Muscle layer of duodenum (tissue), 2 donors: ENCODE data around the gene TNIP3.

Experiments
- H3K27ac ChIP-seq: one replicate; pipeline ENCODE4 v1.7.0; 2013; ENCODE audit warnings: mild to moderate bottlenecking, low read length
- H3K27me3 ChIP-seq: one replicate; pipeline ENCODE4 v1.7.0; 2013; ENCODE audit warnings: low read depth, mild to moderate bottlenecking, control low read depth, low read length
- H3K36me3 ChIP-seq, 2 donors: one replicate each; pipeline ENCODE4 v1.7.0; 2013; ENCODE audit warnings: low read length in 2 of 2, control low read depth in 1 of 2, mild to moderate bottlenecking in 1 of 2; ENCODE audit not compliant: insufficient read depth in 2 of 2, control insufficient read depth in 1 of 2
- H3K4me1 ChIP-seq, 2 donors: one replicate each; pipeline ENCODE4 v1.7.0; 2013; ENCODE audit warnings: low read length in 2 of 2, mild to moderate bottlenecking in 2 of 2, control low read depth in 1 of 2, moderate library complexity in 1 of 2; ENCODE audit not compliant: insufficient read depth in 2 of 2, control insufficient read depth in 1 of 2
- H3K4me3 ChIP-seq, 2 donors: one replicate each; pipeline ENCODE4 v1.7.0; 2013; ENCODE audit warnings: low read length in 2 of 2, low read depth in 1 of 2, mild to moderate bottlenecking in 1 of 2
- H3K9me3 ChIP-seq, 2 donors: one replicate each; pipeline ENCODE4 v1.7.0; 2013; ENCODE audit warnings: low read length in 2 of 2, control low read depth in 1 of 2, mild to moderate bottlenecking in 1 of 2; ENCODE audit not compliant: control insufficient read depth in 1 of 2
- donor health status: healthy.

Gene TNIP3

GRCh38 chr4:121148621-121149020 is 15.5 kb downstream of the TNIP3 start:
- H3K4me1 ChIP-seq, result no peaks in the 10 kb centered on the region
- H3K9me3 ChIP-seq, result no peaks in the 10 kb centered on the region
- no peaks in the 10 kb centered on the region for H3K36me3 ChIP-seq
- no peak overlapping the region for H3K4me3 ChIP-seq
- H3K27ac ChIP-seq, result no peak overlapping the region
- H3K27me3 ChIP-seq, result no peaks in the 10 kb centered on the region

- Histone ChIP-seq H3K27ac (no peak overlapping the region), H3K9me3 (no peaks in the 10 kb centered on the region), H3K4me3 (no peak overlapping the region)
Observed at GRCh38 chr4:121148000-121148399, 16.1 kb downstream of the TNIP3 start.

GRCh38 chr4:121146530-121146929 is 17.6 kb downstream of the TNIP3 start:
- no peaks in the 10 kb centered on the region for H3K9me3 ChIP-seq
- no peaks in the 10 kb centered on the region for H3K36me3 ChIP-seq
- H3K27me3 ChIP-seq, result no peaks in the 10 kb centered on the region
- H3K4me3 ChIP-seq, result no peak overlapping the region
- H3K27ac ChIP-seq, result no peak overlapping the region
- H3K4me1 ChIP-seq, result no peaks in the 10 kb centered on the region

More at GRCh38 chr4:121148000-121148399, 16.1 kb downstream of the TNIP3 start:
- H3K4me1 ChIP-seq, result no peaks in the 10 kb centered on the region
- H3K27me3 ChIP-seq, result no peaks in the 10 kb centered on the region
- H3K36me3 ChIP-seq, result no peaks in the 10 kb centered on the region

GRCh38 chr4:121145430-121145829 is 18.7 kb downstream of the TNIP3 start:
- H3K36me3 ChIP-seq, result no peaks in the 10 kb centered on the region
- H3K27me3 ChIP-seq, result no peaks in the 10 kb centered on the region
- H3K27ac ChIP-seq, result no peak overlapping the region
- H3K4me1 ChIP-seq, result no peaks in the 10 kb centered on the region
- no peaks in the 10 kb centered on the region for H3K9me3 ChIP-seq
- no peak overlapping the region for H3K4me3 ChIP-seq

GRCh38 chr4:121144021-121144420 is 20.1 kb downstream of the TNIP3 start:
- no peaks in the 10 kb centered on the region for H3K4me1 ChIP-seq
- no peaks in the 10 kb centered on the region for H3K36me3 ChIP-seq
- no peak overlapping the region for H3K4me3 ChIP-seq
- H3K9me3 ChIP-seq, result no peaks in the 10 kb centered on the region
- H3K27ac ChIP-seq, result no peak overlapping the region
- H3K27me3 ChIP-seq, result no peaks in the 10 kb centered on the region

GRCh38 chr4:121143131-121143530 is 21.0 kb downstream of the TNIP3 start:
- no peaks in the 10 kb centered on the region for H3K4me1 ChIP-seq
- H3K36me3 ChIP-seq, result no peaks in the 10 kb centered on the region
- H3K4me3 ChIP-seq, result no peak overlapping the region
- no peaks in the 10 kb centered on the region for H3K27me3 ChIP-seq
- no peak overlapping the region for H3K27ac ChIP-seq
- no peaks in the 10 kb centered on the region for H3K9me3 ChIP-seq

- Histone ChIP-seq H3K4me3 (no peak overlapping the region), H3K9me3 (no peaks in the 10 kb centered on the region), H3K36me3 (no peaks in the 10 kb centered on the region), H3K4me1 (no peaks in the 10 kb centered on the region), H3K27me3 (no peaks in the 10 kb centered on the region), H3K27ac (no peak overlapping the region)
Observed at GRCh38 chr4:121140716-121141460, 23.2 kb downstream of the TNIP3 start.

- H3K4me1 ChIP-seq, result no peaks in the 10 kb centered on the region
- no peaks in the 10 kb centered on the region for H3K36me3 ChIP-seq
- H3K27me3 ChIP-seq, result no peaks in the 10 kb centered on the region
- H3K4me3 ChIP-seq, result no peak overlapping the region
- no peaks in the 10 kb centered on the region for H3K9me3 ChIP-seq
- H3K27ac ChIP-seq, result no peak overlapping the region
Observed at GRCh38 chr4:121139533-121140222, 24.4 kb downstream of the TNIP3 start.

- no peaks in the 10 kb centered on the region for H3K4me1 ChIP-seq
- no peak overlapping the region for H3K27ac ChIP-seq
- H3K4me3 ChIP-seq, result no peak overlapping the region
- H3K27me3 ChIP-seq, result no peaks in the 10 kb centered on the region
- no peaks in the 10 kb centered on the region for H3K36me3 ChIP-seq
- no peaks in the 10 kb centered on the region for H3K9me3 ChIP-seq
Observed at GRCh38 chr4:121138039-121138825, 25.9 kb downstream of the TNIP3 start.

- H3K4me3 ChIP-seq, result no peak overlapping the region
- no peaks in the 10 kb centered on the region for H3K36me3 ChIP-seq
- no peaks in the 10 kb centered on the region for H3K27me3 ChIP-seq
- H3K27ac ChIP-seq, result no peak overlapping the region
- H3K4me1 ChIP-seq, result no peaks in the 10 kb centered on the region
- no peaks in the 10 kb centered on the region for H3K9me3 ChIP-seq
Observed at GRCh38 chr4:121130326-121130660, 33.8 kb downstream of the TNIP3 start.

- Histone ChIP-seq H3K4me1 (no peaks in the 10 kb centered on the region), H3K4me3 (no peak overlapping the region), H3K27ac (no peak overlapping the region), H3K9me3 (no peaks in the 10 kb centered on the region), H3K27me3 (no peaks in the 10 kb centered on the region), H3K36me3 (no peaks in the 10 kb centered on the region)
Observed at GRCh38 chr4:121129606-121130325, 34.4 kb downstream of the TNIP3 start.
